ENCODE data around the gene UBE2M. TPM values are rescaled to one million over a fixed set of nuclear protein-coding genes. Genes with fewer than 3 reads are reported as not detected.

Gene UBE2M
- total RNA-seq, 2 experiments from 2014 or later: 192 to 213 TPM

DNA sequence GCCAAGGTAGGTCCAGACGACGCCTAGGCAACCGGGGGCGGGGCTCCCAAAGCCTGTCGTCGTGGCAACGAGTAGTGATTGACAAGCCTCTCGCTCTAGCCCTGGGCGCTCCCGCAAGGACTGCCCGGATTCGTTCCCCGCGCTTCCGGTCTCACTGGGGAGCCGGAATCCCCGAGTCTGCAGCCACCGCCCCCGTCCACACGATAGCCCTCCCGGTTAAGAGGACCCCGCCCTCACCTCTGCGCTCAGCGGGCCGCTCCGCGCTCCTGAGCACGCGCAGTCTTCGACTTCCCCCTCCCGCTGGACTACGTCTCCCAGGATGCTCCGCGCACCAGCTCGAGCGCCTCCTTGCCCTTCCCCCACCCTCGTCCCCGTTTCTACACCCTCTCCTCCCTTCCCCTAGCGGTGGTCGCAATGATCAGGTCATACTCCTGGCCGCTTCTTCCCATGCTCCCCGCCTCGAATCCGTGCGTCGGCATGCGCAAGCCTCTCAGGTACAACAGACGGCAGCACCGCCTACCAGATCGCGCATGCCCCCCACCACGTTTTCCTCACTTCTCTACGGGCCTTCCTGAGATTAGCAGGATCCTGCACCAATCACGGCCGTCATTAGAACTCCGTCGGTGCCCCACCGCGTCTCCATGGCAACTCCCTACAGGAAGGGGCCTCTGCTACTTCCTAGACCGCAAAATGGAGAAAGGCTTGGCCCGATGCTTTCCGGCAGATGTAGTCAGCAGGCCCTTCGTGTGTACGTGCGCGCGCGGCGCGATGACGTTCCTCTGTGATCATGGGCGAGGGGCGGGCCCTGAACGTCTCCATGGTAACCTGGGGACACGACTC lies 14.6 kb upstream of the UBE2M start, which contains the start of gene MZF1:
Gene MZF1 (minus strand): TSS at position 518 of the 840 bp plus-strand sequence. CDS start 1,946 bp downstream, outside the sequence.
- ChIA-PET CTCF (interaction anchor here (1.7 kb wide), 1 partner anchor 13 kb away, joined by 5 read pairs; no protein-coding TSS in a partner anchor), POLR2A (interaction anchor here (0.5 to 2.8 kb wide), 3 partner anchors 11 to 306 kb away, joined by 3 to 13 read pairs (median 3); no protein-coding TSS in a partner anchor)

DNA sequence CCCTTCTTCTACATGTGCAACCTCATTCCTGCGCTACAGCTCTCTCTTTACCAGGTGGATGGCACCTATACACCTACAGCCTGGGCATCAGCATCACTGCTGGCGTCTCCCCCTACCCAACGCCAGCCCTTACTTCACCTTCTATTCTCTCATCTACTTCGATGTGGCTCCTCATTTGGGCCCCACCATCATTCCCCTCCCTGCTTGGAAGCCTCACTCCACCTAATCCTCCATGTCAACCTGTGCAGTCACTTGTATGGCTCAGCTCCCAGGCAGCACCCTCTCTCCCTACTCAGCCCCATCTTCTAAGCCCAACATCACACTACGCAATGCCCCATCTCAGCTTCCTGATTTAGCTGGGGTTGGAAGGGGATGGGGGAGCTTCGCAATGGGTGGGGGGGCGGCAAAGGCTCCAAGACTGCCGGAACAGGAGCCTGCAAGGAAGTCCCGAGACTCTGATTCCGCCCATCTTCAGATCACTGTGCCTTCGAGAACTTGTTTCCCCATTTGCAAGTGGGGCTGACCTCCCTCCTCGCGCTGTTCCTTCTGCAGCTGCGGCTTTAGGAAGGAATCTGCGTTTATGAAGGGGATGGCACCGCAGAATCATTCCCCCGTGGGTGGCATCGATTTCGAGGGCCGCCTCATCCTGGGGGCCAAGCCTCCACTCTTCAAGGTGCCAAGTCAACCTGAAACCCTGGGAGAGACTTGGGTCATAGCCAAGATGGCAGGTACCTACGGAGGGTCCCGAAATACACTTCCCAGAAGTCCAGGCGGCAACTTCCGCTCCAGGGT lies 13.8 kb upstream of the UBE2M start:
- CTCF ChIA-PET: interaction anchor here (0.6 to 1.7 kb wide), 3 partner anchors 9 to 13 kb away, joined by 3 to 5 read pairs (median 3); no protein-coding TSS in a partner anchor
- POLR2A ChIA-PET: interaction anchor here (0.5 to 2.8 kb wide), 4 partner anchors 10 to 305 kb away, joined by 3 to 13 read pairs (median 3); no protein-coding TSS in a partner anchor

DNA sequence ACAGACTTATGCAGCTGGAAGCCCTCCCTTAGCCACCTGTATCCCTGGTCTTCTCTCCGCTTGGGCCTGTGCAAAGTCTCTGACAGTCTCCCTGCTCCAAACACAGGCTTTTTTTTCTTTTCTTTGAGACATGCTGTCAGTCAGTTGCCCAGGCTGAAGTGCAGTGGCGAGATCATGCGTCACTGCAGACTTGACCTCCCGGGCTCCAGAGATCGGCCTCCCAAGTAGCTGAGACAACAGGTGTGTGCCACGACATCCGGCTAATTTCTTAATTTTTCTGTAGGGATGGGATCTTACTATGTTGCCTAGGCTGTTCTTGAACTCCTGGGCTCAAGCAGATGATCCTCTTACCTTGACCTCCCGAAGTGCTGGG lies 13.2 kb upstream of the UBE2M start:
- ChIA-PET CTCF (interaction anchor here (0.6 to 1.7 kb wide), 3 partner anchors 9 to 12 kb away, joined by 3 to 5 read pairs (median 3); no protein-coding TSS in a partner anchor), POLR2A (interaction anchor here (0.7 to 2.8 kb wide), 2 partner anchors 10 to 27 kb away, joined by 3 to 13 read pairs; no protein-coding TSS in a partner anchor)

DNA sequence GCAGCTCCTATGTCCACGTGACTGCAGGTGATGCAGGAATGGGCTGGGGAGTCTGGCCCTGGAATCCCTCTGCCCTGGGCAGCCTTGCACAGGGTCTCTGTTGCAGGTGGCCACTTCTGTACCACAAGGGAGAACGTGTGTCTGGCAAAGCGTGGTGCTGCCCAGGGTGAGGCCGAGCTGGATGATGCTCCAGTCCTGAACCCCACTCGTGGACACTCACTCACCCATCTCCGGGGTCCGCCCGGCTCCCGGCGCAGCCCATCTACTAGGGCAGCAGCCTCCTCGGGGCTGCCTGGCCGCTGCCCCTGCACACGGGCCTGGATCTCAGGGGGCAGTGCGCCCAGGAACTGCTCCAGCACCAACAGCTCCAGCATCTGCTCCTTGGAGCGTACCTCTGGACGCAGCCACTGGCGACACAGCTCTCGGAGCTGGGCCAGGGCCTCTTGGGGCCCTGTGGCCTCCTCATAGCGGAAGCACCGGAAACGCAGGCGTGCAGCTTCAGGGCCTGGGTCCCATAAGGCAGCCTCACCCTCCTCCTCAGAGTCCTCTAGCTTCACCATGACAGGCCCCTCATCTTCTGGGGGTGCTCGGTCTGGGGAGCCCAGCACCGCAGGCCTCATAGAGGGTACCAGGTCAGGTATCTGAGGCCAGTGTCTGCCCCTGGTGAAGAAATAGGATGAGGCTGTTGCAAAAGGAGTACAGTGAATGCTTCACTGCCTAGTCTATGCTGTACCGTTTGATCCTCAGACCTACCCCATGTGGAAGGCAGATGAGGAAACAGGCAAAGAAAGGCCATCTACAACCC lies 12.6 kb upstream of the UBE2M start:
- ChIA-PET POLR2A (interaction anchor here (2.8 kb wide), 1 partner anchor 9 kb away, joined by 13 read pairs; no protein-coding TSS in a partner anchor), CTCF (interaction anchor here (0.6 to 1.7 kb wide), 3 partner anchors 8 to 11 kb away, joined by 3 to 5 read pairs (median 3); no protein-coding TSS in a partner anchor)

DNA sequence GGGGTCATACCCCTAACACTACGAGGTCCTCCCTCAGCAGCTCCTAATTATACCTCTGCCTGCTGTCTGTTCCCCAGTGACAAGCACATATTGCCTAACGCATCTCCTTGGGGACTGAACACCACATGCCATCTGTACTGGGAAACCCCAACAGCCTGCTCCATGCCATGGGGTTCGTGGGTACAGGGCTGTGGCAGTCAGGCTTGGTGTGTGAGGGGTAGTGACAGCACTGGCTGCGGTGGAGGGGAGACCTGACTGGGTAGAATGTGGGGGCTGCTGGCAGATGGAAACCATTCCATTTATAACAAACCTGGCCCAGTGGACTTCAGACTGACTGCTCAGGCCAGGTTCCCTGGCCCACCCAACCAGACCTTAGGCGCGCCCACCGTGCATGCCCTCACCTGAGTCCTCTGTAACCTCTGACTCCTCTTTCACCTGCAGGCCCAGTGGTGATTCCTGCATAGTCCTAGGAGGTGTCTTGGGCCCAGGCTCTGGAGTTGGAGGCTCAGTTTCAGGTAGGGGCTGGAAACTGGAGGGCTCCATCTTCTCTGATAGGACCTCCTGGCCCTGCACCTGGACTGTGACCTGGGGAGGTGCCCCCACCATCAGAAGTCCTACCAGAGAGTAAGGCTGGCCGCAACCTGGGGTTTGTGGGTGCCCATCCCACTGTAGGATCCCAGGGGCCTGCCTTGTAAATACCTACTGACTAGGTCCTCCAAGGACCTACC lies 11.7 kb upstream of the UBE2M start:
- CTCF ChIA-PET: no interaction called here
- POLR2A ChIA-PET: no interaction called here

DNA sequence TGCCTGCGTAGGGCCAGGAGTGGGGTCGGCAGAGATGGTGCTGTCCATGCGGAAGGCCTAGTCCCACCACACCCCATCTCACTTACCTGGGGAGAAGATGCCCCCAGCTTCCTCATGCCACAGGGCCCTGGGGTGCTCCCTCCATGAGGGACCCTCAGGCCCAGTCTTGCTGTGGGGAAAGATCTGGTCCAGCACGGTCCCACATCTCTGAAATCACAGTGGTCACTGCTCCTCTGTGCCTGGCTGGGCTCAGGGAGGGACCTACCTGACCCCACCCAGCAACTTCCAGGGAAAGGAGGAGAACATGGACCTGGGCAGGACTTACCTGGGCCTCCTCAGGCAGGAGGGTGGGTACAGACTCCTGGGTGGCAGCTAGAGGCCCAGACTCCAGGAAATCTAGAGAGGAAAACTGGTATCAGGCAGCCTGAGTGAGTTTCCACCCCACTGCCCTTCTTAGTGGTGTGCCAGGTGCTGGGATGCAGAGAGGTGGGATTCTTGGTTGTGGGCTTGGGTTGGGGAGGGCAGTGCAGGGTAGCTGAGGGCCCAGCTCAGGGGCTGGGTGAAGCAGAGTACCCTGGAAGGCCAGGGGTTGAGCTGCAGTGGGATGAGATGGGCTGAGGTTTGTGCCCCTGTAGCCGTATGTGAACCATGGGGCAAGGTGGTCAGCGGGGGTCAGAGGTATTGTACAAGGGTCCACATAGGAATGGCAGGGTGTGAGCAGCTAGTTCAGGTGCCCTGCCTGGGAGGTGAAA lies 11.0 kb upstream of the UBE2M start:
- CTCF ChIA-PET: no interaction called here
- POLR2A ChIA-PET: no interaction called here

DNA sequence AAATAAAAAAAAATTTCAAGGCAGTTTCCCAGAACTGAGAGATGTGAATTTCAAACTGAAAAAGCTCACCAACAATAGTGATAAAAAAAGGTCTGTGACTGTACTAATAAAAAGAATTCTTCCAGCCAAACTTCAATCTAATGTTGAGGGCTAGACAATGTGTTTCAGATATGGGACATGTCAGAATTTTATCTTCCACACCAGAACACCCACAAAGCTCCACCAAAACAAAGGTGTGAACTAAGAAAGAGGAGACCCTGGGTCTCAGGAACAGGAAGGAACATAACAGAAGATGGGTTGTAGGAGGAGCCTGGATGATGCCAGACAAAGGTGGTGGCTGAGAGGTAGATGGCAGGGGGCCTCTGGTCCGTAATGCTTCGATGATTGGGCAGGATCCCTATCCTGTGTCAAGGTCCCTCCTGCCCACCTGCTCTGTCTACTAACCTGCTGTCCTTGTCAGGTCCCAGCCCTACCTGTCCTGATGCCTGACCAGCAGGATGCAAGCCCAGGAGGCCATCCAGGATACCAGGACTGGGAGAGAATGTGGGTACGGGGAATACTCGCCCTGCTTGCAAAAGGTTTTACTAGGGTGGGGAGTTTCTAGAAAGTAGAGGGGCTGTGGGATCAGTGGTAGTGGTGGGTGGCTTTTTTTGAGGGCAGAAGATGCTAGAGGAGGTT lies 10.2 kb upstream of the UBE2M start:
- ChIA-PET POLR2A (no interaction called here), CTCF (interaction anchor here (1.2 kb wide), 1 partner anchor 12 kb away, joined by 5 read pairs; no protein-coding TSS in a partner anchor)

DNA sequence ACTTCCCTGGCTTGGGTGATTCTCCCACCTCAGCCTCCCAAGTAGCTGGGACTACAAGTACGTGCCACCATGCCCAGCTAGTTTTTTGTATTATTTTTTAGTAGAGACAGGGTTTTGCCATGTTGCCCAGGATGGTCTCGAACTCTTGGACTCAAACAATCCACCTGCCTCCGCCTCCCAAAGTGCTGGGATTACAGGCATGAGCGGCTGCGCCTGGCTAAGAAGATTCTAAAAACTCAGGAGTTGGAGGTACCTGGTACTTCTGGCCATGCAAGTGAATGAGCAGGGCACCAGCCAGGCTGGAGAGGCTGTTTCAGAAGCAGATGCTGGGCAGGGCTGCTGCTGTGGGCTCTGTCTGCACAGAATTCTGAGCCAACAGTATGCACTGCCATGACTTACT lies 8.6 kb upstream of the UBE2M start:
- ChIA-PET CTCF (interaction anchor here (0.9 kb wide), 1 partner anchor 12 kb away, joined by 3 read pairs; the partner anchor contains the start of gene CHMP2A), POLR2A (no interaction called here)

DNA sequence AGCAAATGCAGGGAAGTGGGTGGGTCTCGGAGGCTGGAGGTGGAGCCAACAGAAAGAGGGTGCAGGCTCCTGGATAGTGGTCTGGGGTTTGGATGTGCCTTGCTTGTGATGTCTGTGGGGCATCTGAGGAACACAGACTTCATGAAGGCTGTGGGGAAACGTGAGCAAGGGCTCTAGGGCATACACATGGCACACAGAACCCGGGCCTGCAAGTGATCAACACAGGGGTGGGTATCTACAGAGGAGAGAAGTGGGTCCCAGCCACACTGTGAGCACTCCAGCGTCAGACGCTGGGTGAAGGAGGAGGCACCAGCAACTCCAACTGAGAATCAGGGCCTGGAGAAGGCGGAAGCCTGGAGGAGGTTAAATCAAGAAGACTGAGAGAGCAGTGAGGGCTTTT lies 5.4 kb upstream of the UBE2M start:
- ChIA-PET CTCF (no interaction called here), POLR2A (no interaction called here)

DNA sequence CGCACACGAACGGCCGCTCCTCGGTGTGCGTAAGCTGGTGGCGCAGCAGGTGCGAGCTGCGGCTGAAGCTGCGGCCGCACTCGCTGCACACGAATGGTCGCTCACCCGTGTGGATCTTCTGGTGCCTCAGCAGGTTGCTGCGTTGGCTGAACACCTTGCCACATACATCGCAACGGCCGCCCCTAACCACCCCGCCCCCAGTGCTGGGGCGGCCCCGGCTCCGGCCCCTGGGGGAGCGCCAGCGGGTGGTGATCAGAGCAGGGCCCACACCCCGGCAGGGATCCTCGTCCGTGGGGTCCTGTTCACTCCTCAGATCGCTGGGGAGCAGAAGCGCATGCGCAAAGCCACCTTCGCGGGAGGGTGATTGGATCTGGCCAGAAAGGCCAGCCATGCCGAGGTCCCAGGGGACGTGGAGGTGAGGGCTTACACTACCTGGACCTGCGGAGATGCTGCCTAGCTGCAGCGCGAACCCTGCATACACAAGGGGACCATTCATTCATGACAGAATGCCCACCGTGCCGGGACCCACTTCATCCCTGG lies 4.7 kb upstream of the UBE2M start:
- ChIA-PET CTCF (interaction anchor here (0.9 to 3.2 kb wide), 4 partner anchors 9 to 43 kb away, joined by 3 to 15 read pairs (median 3); partner anchors contain the start of gene ZBTB45), POLR2A (interaction anchor here (1.1 to 3.0 kb wide), 4 partner anchors 9 to 20 kb away, joined by 3 to 13 read pairs (median 6); partner anchors contain the start of gene MZF1)

DNA sequence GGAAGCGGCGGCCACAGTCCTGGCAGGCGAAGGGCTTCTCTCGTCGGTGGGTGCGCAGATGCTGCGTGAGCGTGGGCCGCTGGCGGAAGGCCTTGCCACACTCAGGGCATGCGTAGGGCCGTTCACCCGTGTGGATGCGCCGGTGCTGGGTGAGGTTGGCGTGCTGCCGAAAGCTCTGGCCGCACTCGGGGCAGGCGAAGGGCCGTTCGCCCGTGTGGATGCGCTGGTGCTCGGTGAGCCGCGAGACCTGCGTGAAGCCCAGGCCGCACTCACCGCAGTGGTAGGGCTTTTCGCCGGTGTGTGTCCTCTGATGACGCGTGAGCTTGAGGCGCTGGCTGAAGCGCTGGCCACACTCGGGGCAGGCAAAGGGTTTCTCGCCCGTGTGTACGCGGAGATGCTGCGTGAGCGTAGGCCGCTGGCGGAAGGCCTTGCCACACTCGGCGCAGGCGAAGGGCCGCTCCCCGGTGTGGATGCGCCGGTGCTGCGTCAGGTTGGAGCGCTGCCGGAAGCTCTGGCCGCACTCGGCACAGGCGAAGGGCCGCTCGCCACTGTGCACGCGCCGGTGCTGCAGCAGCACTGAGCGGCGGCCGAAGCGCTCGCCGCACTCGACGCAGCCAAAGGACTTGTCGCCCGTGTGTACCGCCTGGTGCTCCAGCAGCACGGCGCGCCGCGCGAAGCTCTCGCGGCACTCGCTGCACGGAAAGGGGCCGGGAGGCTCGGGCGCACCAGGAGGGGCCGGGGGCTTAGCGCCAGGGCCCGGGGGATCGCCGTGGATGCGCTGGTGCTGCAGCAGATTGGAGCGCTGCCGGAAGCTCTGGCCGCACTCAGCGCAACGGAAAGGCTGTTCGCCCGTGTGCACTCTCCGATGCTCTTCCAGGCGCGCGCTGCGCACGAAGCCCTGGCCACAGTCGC lies 4.0 kb upstream of the UBE2M start:
- POLR2A ChIA-PET: interaction anchor here (0.8 to 3.0 kb wide), 6 partner anchors 9 to 49 kb away, joined by 3 to 13 read pairs (median 6); partner anchors contain the start of gene MZF1
- CTCF ChIA-PET: interaction anchor here (0.9 to 3.2 kb wide), 4 partner anchors 8 to 43 kb away, joined by 3 to 15 read pairs (median 3); partner anchors contain the start of gene ZBTB45

DNA sequence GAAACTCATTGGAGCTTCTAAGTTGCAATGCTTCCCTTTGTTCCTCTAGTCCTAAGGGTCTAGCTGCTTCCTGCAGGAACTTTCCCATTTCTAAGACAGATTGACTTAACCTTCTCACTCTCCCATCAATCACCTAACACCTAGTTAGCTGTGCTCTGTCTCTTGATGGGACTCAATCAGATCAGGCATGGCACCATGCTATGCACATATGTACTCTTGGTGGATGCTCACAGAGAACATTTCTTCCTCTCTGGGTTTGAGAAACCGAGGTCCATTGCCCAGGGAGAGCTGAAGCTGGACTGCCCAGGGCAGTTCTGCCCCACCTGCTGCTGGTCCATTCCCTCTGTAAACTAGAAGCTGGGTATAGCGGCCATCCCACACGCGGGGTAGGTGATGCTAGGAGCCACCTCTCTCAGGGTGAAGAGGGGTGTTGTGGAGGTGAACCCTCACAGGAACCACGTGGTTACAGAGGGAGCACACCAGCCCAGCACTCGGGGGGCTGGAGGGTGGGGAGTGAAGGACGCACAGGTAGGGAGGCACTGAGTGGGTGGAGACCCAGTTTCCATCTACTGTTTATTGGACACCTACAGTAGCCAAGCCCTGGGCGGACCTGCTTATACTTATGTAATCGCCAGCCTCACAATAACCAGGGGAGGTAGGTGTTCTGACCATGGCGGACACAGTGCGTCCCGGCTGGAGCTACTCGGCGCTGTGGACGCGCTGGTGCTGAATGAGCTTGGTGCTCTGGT lies 3.1 kb upstream of the UBE2M start:
- CTCF ChIA-PET: interaction anchor here (3.2 kb wide), 1 partner anchor 42 kb away, joined by 15 read pairs; the partner anchor contains the start of gene ZBTB45
- POLR2A ChIA-PET: interaction anchor here (0.6 to 3.0 kb wide), 6 partner anchors 8 to 99 kb away, joined by 6 to 13 read pairs (median 7); partner anchors contain the start of gene MZF1

DNA sequence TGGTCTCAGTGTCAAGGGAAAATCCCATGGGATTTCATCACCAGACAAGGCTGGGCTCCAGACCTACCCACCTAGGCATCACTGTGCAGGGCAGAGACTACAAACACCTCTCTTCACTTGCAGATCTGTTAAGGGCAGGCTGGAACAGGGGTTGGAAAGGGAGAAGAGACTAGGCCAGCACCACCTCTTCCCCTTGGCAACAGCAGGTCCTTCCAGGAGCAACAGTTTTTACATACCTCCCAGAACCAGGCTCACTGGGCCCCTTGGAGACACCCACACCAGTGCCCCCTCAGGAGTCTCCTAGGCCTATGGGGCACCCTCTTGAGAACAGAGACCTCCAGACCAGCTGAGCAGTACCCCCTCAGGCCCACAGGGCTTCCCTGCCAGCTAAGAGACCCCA lies 2.5 kb upstream of the UBE2M start:
- CTCF ChIA-PET: interaction anchor here (3.2 kb wide), 1 partner anchor 41 kb away, joined by 15 read pairs; the partner anchor contains the start of gene ZBTB45

More for the DNA sequence above, 2.5 kb upstream of the UBE2M start:
- POLR2A ChIA-PET: interaction anchor here (0.6 to 3.0 kb wide), 4 partner anchors 11 to 98 kb away, joined by 6 to 13 read pairs (median 8); partner anchors contain the start of gene MZF1

All from activated CD8-positive, alpha-beta memory T cell treated with anti-CD3 and anti-CD28 coated beads for 36 hours (primary cell).